Stimulated activated naive CD4-positive, alpha-beta T cell (primary cell): Measurements from ENCODE around the gene IZUMO4.
A peak's percentile ranks its signal among the peaks of the same experiment; 100 is the strongest.

Source experiments
- DNase-seq, 6 experiments: peaks; one replicate each; lab custom pipeline; 2025; lab: John Stamatoyannopoulos, UW

The IZUMO4 gene

GRCh38 chr19:2059422-2060201 is 37.1 kb upstream of the IZUMO4 start:
- no peak for DNase-seq

GRCh38 chr19:2060884-2061494 is 35.7 kb upstream of the IZUMO4 start:
- peak in 4 of 6 experiments; percentile 56 to 72 (median 62) for DNase-seq

- DNase-seq, result peak; percentile 98 to 99 (median 99)
Observed at GRCh38 chr19:2061495-2062388, 35.0 kb upstream of the IZUMO4 start.

GRCh38 chr19:2062389-2062729 is 34.4 kb upstream of the IZUMO4 start:
- no peak for DNase-seq

GRCh38 chr19:2062770-2063169 is 33.9 kb upstream of the IZUMO4 start:
- no peak for DNase-seq

- DNase-seq, result no peak
Observed at GRCh38 chr19:2063824-2064223, 32.9 kb upstream of the IZUMO4 start.

- no peak for DNase-seq
Observed at GRCh38 chr19:2064395-2064787, 32.3 kb upstream of the IZUMO4 start.

GRCh38 chr19:2064788-2065524 is 31.8 kb upstream of the IZUMO4 start:
- DNase-seq, result no peak

GRCh38 chr19:2070436-2070827 is 26.3 kb upstream of the IZUMO4 start:
- no peak for DNase-seq

- no peak for DNase-seq
Observed at GRCh38 chr19:2070986-2071673, 25.6 kb upstream of the IZUMO4 start.

GRCh38 chr19:2072757-2073551 is 23.8 kb upstream of the IZUMO4 start:
- DNase-seq, result no peak

GRCh38 chr19:2076526-2076944 is 20.2 kb upstream of the IZUMO4 start:
- DNase-seq, result no peak

- DNase-seq, result no peak
Observed at GRCh38 chr19:2077398-2077797, 19.3 kb upstream of the IZUMO4 start.

GRCh38 chr19:2077833-2078619 is 18.7 kb upstream of the IZUMO4 start:
- DNase-seq, result no peak

- no peak for DNase-seq
Observed at GRCh38 chr19:2079076-2079864, 17.4 kb upstream of the IZUMO4 start.

GRCh38 chr19:2079865-2080301 is 16.8 kb upstream of the IZUMO4 start:
- DNase-seq, result peak in 1 of 6 experiments; percentile 45

- peak in 1 of 6 experiments; percentile 45 for DNase-seq
Observed at GRCh38 chr19:2080336-2080988, 16.3 kb upstream of the IZUMO4 start.
